Muscle of leg (tissue), 11 donors: ENCODE results near the gene PLEKHM2. TPM values are rescaled to one million over a fixed set of nuclear protein-coding genes. Genes with fewer than 3 reads are reported as not detected.

Experiments
- DNase-seq: peaks from one replicate; pipeline ENCODE4 v3.0.0; 2013
- H3K27ac ChIP-seq: one replicate; pipeline ENCODE4 v1.5.1; 2013; ENCODE audit warnings: mild to moderate bottlenecking, low read length, control low read depth
- H3K27me3 ChIP-seq: one replicate; pipeline ENCODE4 v1.6.1; 2013; ENCODE audit warnings: low read length; ENCODE audit not compliant: control insufficient read depth, insufficient read depth
- H3K36me3 ChIP-seq: one replicate; pipeline ENCODE4 v1.6.1; 2013; ENCODE audit warnings: low read length; ENCODE audit not compliant: control insufficient read depth, insufficient read depth
- H3K4me1 ChIP-seq: one replicate; pipeline ENCODE4 v1.6.1; 2013; ENCODE audit warnings: low read length; ENCODE audit not compliant: control insufficient read depth, insufficient read depth
- H3K4me3 ChIP-seq: one replicate; pipeline ENCODE4 v1.5.1; 2013; ENCODE audit warnings: low read length, control low read depth
- H3K9me3 ChIP-seq: replicated peaks from 2 replicates; pipeline ENCODE4 v1.6.1; 2013; ENCODE audit warnings: low read depth, low read length; ENCODE audit not compliant: control insufficient read depth
- WGBS: methylation state at CpG from one replicate; pipeline ENCODE4 v1.1.5; 2013; ENCODE audit warnings: missing lambda C conversion rate; ENCODE audit not compliant: insufficient coverage; 5-methylcytosine and 5-hydroxymethylcytosine counted together
- polyA plus RNA-seq, 8 donors: library from polyadenylated mRNA; unstranded; fragments of 120-200 nt; gene quantifications; one replicate each; pipeline versions ENCODE4 v1.2.1 to v1.2.3, GENCODE V29; 2013; ENCODE audit warnings: inconsistent platforms in 1 of 8, low replicate concordance in 1 of 8; ENCODE audit not compliant: insufficient read length in 8 of 8, insufficient read depth in 1 of 8
- total RNA-seq: library from RNA; stranded (reverse); fragments of 120-200 nt; gene quantifications from one replicate; pipeline ENCODE4 v1.2.4, GENCODE V29; 2013

Gene PLEKHM2
- total and polyA plus RNA-seq, 9 donors = 29.9 to 55.6 (median 50.2) TPM

DNA sequence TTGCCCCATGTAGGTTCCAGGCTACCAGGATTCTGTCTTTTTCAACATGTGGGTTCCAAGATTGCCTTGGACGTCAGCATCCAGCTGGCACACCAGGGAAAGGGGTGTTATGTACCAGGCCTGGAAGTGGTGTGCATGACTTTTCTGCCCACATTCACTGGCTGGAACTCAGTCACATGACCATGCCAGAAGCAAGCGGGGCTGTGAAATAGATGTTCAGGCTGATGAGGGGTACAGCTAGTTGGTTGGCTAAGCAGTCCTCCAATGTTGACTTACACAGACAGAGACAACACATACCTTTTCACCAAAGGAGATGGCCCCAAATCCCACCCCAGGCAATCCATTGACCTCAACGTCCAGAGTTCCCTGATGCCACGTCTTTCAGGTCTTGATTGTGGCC lies 14.3 kb upstream of the PLEKHM2 start:
- Histone ChIP-seq H3K4me3 (no peak overlapping the region), H3K27ac (no peak overlapping the region), H3K36me3 (no peaks in the 10 kb centered on the region), H3K27me3 (no peaks in the 10 kb centered on the region), H3K4me1 (no peaks in the 10 kb centered on the region), H3K9me3 (no peaks in the 10 kb centered on the region)
- no peak for DNase-seq
- 67% methylated on average over 3 of the region's 4 CpGs for WGBS

- Histone ChIP-seq H3K27me3 (no peaks in the 10 kb centered on the region), H3K36me3 (no peaks in the 10 kb centered on the region), H3K4me1 (no peaks in the 10 kb centered on the region), H3K9me3 (no peaks in the 10 kb centered on the region), H3K27ac (no peak overlapping the region), H3K4me3 (no peak overlapping the region)
- WGBS = no CpG with 5 or more reads among the region's 2 CpGs
- no peak for DNase-seq
These were observed 12.7 kb upstream of the PLEKHM2 start for GRCh38 chr1:15671430-15671829.

DNA sequence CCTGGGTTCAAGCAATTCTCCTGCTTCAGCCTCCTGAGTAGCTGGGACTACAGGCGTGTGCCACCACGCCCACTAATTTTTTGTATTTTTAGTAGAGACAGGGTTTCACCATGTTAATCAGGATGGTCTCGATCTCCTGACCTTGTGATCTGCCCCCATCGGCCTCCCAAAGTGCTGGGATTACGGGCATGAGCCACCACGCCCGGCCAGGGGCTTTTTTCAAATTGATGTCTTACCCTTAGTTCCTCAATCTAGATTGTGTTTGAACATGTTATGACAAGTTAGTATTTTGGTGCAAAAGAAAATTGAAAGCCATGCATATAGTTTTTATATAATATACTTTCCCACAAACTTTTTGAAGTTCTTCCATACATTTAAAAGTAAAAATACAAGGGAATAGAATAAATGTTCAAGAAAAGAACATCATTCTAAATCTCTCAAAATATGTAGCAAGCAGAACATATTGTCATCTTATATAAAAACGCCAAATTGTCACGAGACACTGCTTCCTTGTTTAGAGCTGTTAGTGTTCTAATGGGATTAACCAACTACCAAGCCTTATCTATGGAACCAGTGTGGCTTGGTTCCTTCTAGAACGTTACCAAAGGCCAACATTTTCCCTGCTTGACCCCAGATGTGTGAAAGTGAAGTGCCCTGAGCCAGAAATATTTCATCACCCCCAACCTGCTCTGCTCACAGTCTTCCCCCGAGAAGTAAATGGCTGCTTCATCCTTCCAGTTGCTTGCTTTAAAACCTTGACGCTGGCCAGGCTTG lies 9.5 kb upstream of the PLEKHM2 start:
- H3K9me3 ChIP-seq = no peaks in the 10 kb centered on the region
- no peak for DNase-seq
- no peaks in the 10 kb centered on the region for H3K4me1 ChIP-seq
- 65% methylated on average over 6 of the region's 12 CpGs for WGBS
- H3K4me3 ChIP-seq = no peak overlapping the region
- H3K36me3 ChIP-seq = no peaks in the 10 kb centered on the region
- no peak overlapping the region for H3K27ac ChIP-seq
- no peaks in the 10 kb centered on the region for H3K27me3 ChIP-seq

DNA sequence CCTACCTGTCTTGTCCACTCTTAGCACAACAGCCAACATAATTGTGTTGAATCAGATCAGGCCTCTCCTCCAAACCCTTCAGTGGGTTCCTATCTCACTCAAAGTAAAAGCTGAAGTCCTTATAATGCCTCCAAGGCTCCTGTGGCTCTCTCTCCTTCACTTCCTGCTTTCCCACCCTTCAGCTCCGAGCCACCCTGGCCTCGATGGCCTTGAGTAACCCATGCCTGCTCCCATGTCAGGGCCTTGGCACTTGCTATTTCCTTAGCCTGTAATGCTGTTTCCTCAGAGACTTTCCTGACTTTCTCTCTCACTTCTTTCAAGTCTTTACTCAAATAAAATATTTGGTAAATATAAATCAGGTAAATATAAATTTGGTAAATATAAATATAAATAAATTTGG lies 8.1 kb upstream of the PLEKHM2 start:
- no peak overlapping the region for H3K27ac ChIP-seq
- WGBS = 47% methylated on average over 2 of the region's 2 CpGs
- H3K36me3 ChIP-seq = no peaks in the 10 kb centered on the region
- H3K27me3 ChIP-seq = no peaks in the 10 kb centered on the region
- no peak overlapping the region for H3K4me3 ChIP-seq
- no peaks in the 10 kb centered on the region for H3K4me1 ChIP-seq
- no peak for DNase-seq
- no peaks in the 10 kb centered on the region for H3K9me3 ChIP-seq

GRCh38 chr1:15676688-15677661 lies 7.1 kb upstream of the PLEKHM2 start:
- no peaks in the 10 kb centered on the region for H3K27me3 ChIP-seq
- H3K36me3 ChIP-seq = no peaks in the 10 kb centered on the region
- DNase-seq = no peak
- H3K27ac ChIP-seq = no peak overlapping the region
- H3K9me3 ChIP-seq = no peaks in the 10 kb centered on the region
- WGBS = 94% methylated on average over 3 of the region's 6 CpGs
- no peak overlapping the region for H3K4me3 ChIP-seq
- no peaks in the 10 kb centered on the region for H3K4me1 ChIP-seq

DNA sequence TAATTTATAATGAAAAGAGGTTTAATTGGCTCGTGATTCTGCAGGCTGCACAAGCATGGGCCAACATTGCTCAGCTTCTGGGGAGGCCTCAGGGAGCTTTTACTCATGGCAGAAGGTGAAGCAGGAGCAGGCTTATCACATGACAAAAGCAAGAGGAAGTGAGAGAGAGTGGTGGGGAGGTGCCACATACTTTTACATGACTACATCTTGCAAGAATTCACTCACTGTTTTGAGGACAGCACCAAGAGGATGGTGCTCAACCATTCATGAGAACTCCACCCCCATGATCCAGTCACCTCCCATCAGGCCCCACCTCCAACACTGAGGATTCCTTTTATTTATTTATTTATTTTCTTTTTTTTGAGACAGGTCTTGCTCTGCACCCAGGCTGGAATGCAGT lies 5.5 kb upstream of the PLEKHM2 start:
- no peaks in the 10 kb centered on the region for H3K27me3 ChIP-seq
- no peak overlapping the region for H3K4me3 ChIP-seq
- H3K9me3 ChIP-seq = no peaks in the 10 kb centered on the region
- H3K36me3 ChIP-seq = no peaks in the 10 kb centered on the region
- no peak for DNase-seq
- WGBS = 100% methylated on average over 1 of the region's 1 CpG
- H3K27ac ChIP-seq = no peak overlapping the region
- peaks cover 6% of the 10 kb centered on the region for H3K4me1 ChIP-seq

DNA sequence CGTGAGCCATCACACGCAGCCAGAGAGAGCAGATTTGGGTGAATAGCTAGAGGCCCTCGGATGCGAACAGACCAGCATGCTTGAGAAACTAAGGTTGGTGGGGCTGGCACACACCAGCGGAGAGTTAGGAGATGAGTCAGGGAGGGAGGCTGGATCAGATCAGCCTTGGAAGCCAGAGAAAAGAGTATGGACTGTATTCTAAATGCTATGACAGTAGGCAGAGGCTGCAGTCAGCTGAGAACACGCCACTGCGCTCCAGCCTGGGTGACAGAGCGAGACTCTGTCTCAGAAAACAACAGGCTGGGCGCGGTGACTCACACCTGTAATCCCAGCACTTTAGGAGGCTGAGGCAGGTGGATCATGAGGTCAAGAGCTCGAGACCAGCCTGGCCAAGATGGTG lies 4.0 kb upstream of the PLEKHM2 start:
- WGBS = 92% methylated on average over 7 of the region's 11 CpGs
- DNase-seq = no peak
- Histone ChIP-seq H3K27me3 (no peaks in the 10 kb centered on the region), H3K27ac (no peak overlapping the region), H3K4me3 (no peak overlapping the region), H3K4me1 (peaks cover 12% of the 10 kb centered on the region), H3K9me3 (no peaks in the 10 kb centered on the region), H3K36me3 (no peaks in the 10 kb centered on the region)

DNA sequence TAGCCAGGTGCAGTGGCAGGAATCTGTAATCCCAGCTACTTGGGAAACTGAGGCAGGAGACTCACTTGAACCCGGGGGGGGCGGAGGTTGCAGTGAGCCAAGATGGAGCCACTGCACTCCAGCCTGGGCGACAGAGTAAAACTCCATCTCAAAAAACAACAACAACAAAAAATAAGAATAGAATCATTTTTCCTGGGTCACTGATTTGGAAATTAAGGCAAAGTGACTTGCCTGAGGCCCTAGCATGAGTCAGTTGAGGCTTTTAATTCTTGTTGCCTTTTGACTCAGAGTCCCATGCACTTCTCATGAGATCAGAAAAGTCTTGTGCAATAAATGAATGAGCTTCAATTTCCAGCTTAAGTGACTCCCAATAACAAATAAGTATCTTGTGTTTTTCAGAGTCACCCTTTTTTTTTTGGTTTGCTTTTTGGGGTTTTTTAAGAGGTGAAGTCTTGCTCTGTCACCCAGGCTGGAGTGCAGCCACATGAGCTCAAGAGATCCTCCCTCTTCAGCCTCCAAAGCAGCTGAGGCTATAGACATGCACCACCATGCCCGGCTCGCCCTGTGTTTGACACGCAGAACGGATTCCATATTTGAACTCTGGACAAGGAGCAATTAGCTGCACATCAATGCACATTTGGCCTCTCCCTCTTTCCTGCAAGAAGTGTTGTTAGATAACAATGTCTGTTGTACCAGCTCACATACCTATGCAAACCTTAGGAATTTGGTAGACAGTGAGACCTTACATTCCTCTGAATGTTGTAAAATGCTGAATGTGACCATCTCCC lies 3.4 kb upstream of the PLEKHM2 start:
- Histone ChIP-seq H3K27ac (no peak overlapping the region), H3K36me3 (no peaks in the 10 kb centered on the region), H3K9me3 (no peaks in the 10 kb centered on the region), H3K27me3 (no peaks in the 10 kb centered on the region), H3K4me3 (no peak overlapping the region), H3K4me1 (peaks cover 13% of the 10 kb centered on the region)
- WGBS = no CpG with 5 or more reads among the region's 7 CpGs
- DNase-seq = no peak

- peaks cover 17% of the 10 kb centered on the region for H3K4me1 ChIP-seq
- no peak overlapping the region for H3K4me3 ChIP-seq
- H3K27ac ChIP-seq = peak overlapping the region; percentile 9
- no peak for DNase-seq
- no peaks in the 10 kb centered on the region for H3K36me3 ChIP-seq
- no peaks in the 10 kb centered on the region for H3K9me3 ChIP-seq
- 78% methylated on average over 7 of the region's 12 CpGs for whole genome bisulfite sequencing
- H3K27me3 ChIP-seq = no peaks in the 10 kb centered on the region
These were observed 2.5 kb upstream of the PLEKHM2 start for GRCh38 chr1:15681349-15682292.
